ENCODE results near the gene CTNNA2. TPM values are rescaled to one million over a fixed set of nuclear protein-coding genes. Genes with fewer than 3 reads are reported as not detected.

Gene CTNNA2
- total RNA-seq, 1 experiment from 2014 or later, result 0.54 TPM

GRCh38 chr2:80193566-80193965 lies 680.7 kb downstream of the CTNNA2 start:
- POLR2A ChIA-PET, result no interaction called here
- Histone ChIP-seq H3K27me3 (ENCODE audit: control insufficient read depth, insufficient read depth, low read length) (no peaks in the 10 kb centered on the region), H3K27ac (ENCODE audit: low read length) (no peak overlapping the region), H3K4me1 (ENCODE audit: control insufficient read depth, insufficient read depth, low read length) (no peaks in the 10 kb centered on the region), H3K4me3 (ENCODE audit: low read depth in 2 of 2, low read length in 2 of 2) (no peak overlapping the region), H3K36me3 (ENCODE audit: control insufficient read depth, insufficient read depth, low read length) (no peaks in the 10 kb centered on the region), H3K9me3 (ENCODE audit: control insufficient read depth, insufficient read depth, low read depth, low read length) (no peaks in the 10 kb centered on the region)
- TF ChIP-seq, protein P1, sequence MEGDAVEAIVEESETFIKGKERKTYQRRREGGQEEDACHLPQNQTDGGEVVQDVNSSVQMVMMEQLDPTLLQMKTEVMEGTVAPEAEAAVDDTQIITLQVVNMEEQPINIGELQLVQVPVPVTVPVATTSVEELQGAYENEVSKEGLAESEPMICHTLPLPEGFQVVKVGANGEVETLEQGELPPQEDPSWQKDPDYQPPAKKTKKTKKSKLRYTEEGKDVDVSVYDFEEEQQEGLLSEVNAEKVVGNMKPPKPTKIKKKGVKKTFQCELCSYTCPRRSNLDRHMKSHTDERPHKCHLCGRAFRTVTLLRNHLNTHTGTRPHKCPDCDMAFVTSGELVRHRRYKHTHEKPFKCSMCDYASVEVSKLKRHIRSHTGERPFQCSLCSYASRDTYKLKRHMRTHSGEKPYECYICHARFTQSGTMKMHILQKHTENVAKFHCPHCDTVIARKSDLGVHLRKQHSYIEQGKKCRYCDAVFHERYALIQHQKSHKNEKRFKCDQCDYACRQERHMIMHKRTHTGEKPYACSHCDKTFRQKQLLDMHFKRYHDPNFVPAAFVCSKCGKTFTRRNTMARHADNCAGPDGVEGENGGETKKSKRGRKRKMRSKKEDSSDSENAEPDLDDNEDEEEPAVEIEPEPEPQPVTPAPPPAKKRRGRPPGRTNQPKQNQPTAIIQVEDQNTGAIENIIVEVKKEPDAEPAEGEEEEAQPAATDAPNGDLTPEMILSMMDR (IDR thresholded peaks at IDR 0.05), result no peak
- no peak for TF ChIP-seq TCF7L2 (IDR thresholded peaks at IDR 0.05; ENCODE audit: low read depth, low read length)
- TF ChIP-seq REST (IDR thresholded peaks at IDR 0.05; ENCODE audit: insufficient read depth in 1 of 2, low read depth in 2 of 2, low read length in 1 of 2), result no peak
- no peak for TF ChIP-seq SIN3A (IDR thresholded peaks at IDR 0.05; ENCODE audit: borderline replicate concordance, insufficient read depth, low read depth, low read length)
- TF ChIP-seq POLR2AphosphoS5 (IDR thresholded peaks at IDR 0.05; ENCODE audit: low read depth, low read length), result no peak
- no peak for DNase-seq (ENCODE audit: low read depth, low spot score)
- in situ Hi-C loops (cut with HindIII; ENCODE audit: low pct_unique_long_range_greater_than_20kb, low sequenced_read_pairs), result no loop called here
- CTCF ChIA-PET, result interaction anchor here (0.6 kb wide), 1 partner anchor 763 kb away, joined by 3 read pairs; no protein-coding TSS in a partner anchor
- ATAC-seq, result no peak
- BruUV-seq (replicated peaks), result no TSS peak
- intact Hi-C loops (cut with micrococcal nuclease; ENCODE audit: unreplicated experiment), result no loop called here

DNA sequence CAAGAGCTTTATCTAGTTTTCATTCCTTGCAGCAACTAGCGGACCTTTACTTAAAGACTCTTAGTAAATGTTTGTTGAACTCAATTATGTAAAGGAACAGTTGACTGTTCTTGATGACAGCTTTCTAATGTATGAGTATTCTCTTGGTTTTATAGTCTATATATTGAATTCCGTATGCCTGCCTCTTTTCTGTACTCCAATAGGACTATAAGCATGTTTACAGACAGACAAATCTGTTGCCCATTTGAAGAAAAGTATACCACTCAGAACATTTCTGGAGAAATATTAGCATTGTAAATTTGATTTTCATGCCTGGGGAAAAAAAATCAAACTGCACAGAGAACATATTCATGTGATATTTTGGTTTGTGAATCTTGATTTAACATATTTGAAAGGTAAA lies 682.2 kb downstream of the CTNNA2 start:
- in situ Hi-C loops (cut with HindIII; ENCODE audit: low pct_unique_long_range_greater_than_20kb, low sequenced_read_pairs), result no loop called here
- POLR2A ChIA-PET, result no interaction called here
- H3K36me3 ChIP-seq (ENCODE audit: control insufficient read depth, insufficient read depth, low read length), result no peaks in the 10 kb centered on the region

More for the DNA sequence above, 682.2 kb downstream of the CTNNA2 start:
- intact Hi-C loops (cut with micrococcal nuclease; ENCODE audit: unreplicated experiment), result no loop called here
- no peak for DNase-seq (ENCODE audit: low read depth, low spot score)
- BruUV-seq (replicated peaks), result no TSS peak
- Histone ChIP-seq H3K4me1 (ENCODE audit: control insufficient read depth, insufficient read depth, low read length) (no peaks in the 10 kb centered on the region), H3K27ac (ENCODE audit: low read length) (no peak overlapping the region), H3K4me3 (ENCODE audit: low read depth in 2 of 2, low read length in 2 of 2) (no peak overlapping the region), H3K27me3 (ENCODE audit: control insufficient read depth, insufficient read depth, low read length) (no peaks in the 10 kb centered on the region), H3K9me3 (ENCODE audit: control insufficient read depth, insufficient read depth, low read depth, low read length) (no peaks in the 10 kb centered on the region)
- ATAC-seq, result no peak
- TF ChIP-seq SIN3A (IDR thresholded peaks at IDR 0.05; ENCODE audit: borderline replicate concordance, insufficient read depth, low read depth, low read length) (no peak), TCF7L2 (IDR thresholded peaks at IDR 0.05; ENCODE audit: low read depth, low read length) (no peak), POLR2AphosphoS5 (IDR thresholded peaks at IDR 0.05; ENCODE audit: low read depth, low read length) (no peak), REST (IDR thresholded peaks at IDR 0.05; ENCODE audit: insufficient read depth in 1 of 2, low read depth in 2 of 2, low read length in 1 of 2) (no peak)
- TF ChIP-seq, protein P1 (IDR thresholded peaks at IDR 0.05), result no peak
- CTCF ChIA-PET, result no interaction called here

Measured in Panc1 (cell line).